HEK293 (cell line): Measurements from ENCODE around the gene SLC26A6.
A peak's percentile ranks its signal among the peaks of the same experiment; 100 is the strongest.

ENCODE experiments used
- CTCF ChIA-PET: fragments of 350-600 bp; formaldehyde crosslinking; extraction: SDS; loops from one replicate; lab custom pipeline; 2021; ENCODE audit warnings: antibody characterized with exemption; lab: Yijun Ruan, JAX
- POLR2A ChIA-PET: fragments of 300-600 bp; formaldehyde crosslinking; extraction: SDS; loops from one replicate; lab custom pipeline; 2020; ENCODE audit warnings: antibody characterized with exemption, inconsistent platforms; lab: Yijun Ruan, JAX
- H3K27ac ChIP-seq: fragments of 200-500 bp; sonication (Bioruptor generic); 2 replicates; pipeline ENCODE4 v1.5.1; 2014; ENCODE audit warnings: low read depth, low read length, control low read depth, inconsistent platforms; ENCODE audit errors: extremely low read depth
- H3K36me3 ChIP-seq, 2 experiments: fragments of 200-500 bp in 1 of 2; sonication (Bioruptor generic) in 1 of 2; 1 replicate in 1 of 2; 2 replicates in 1 of 2; pipeline ENCODE4 v1.5.1; 2014 to 2017; ENCODE audit warnings: inconsistent platforms in 2 of 2, low read length in 2 of 2; ENCODE audit not compliant: control insufficient read depth in 2 of 2, insufficient read depth in 1 of 2
- H3K4me1 ChIP-seq: fragments of 200-500 bp; sonication (Bioruptor generic); 2 replicates; pipeline ENCODE4 v1.5.1; 2014; ENCODE audit warnings: mild to moderate bottlenecking, low read length, inconsistent platforms; ENCODE audit not compliant: control insufficient read depth, insufficient read depth
- H3K4me3 ChIP-seq: 2 replicates; pipeline ENCODE4 v1.5.1; 2011; ENCODE audit warnings: low read depth, mild to moderate bottlenecking, control low read depth, low read length, moderate library complexity
- H3K9me3 ChIP-seq: fragments of 200-500 bp; sonication (Bioruptor generic); 2 replicates; pipeline ENCODE4 v1.5.1; 2014; ENCODE audit warnings: low read depth, low read length, inconsistent platforms; ENCODE audit not compliant: control insufficient read depth, insufficient read depth
- GLIS2 ChIP-seq: fragments of 450-650 bp; formaldehyde crosslinking; IDR thresholded peaks from 2 replicates; pipeline ENCODE4 v1.5.1; 2016; ENCODE audit warnings: missing biosample characterization, missing genetic modification characterization
- MEIS1 ChIP-seq: sonication (generic); formaldehyde crosslinking; IDR thresholded peaks from 2 replicates; pipeline ENCODE4 v1.8.1; 2022; ENCODE audit warnings: missing genetic modification reagents, mild to moderate bottlenecking, borderline replicate concordance
- ZBTB10 ChIP-seq: fragments of 450-650 bp; formaldehyde crosslinking; IDR thresholded peaks from 2 replicates; pipeline ENCODE4 v1.5.1; 2016; ENCODE audit warnings: missing biosample characterization, missing genetic modification characterization
- ZEB2 ChIP-seq: fragments of 450-650 bp; formaldehyde crosslinking; IDR thresholded peaks from 2 replicates; pipeline ENCODE4 v1.5.1; 2016; ENCODE audit warnings: missing biosample characterization, missing genetic modification characterization
- ZIC2 ChIP-seq: fragments of 450-650 bp; formaldehyde crosslinking; IDR thresholded peaks from 2 replicates; pipeline ENCODE4 v1.5.1; 2016; ENCODE audit warnings: missing biosample characterization, missing genetic modification characterization
- ZNF112 ChIP-seq: fragments of 450-650 bp; formaldehyde crosslinking; IDR thresholded peaks from 2 replicates; pipeline ENCODE4 v1.5.0; 2017; ENCODE audit warnings: missing biosample characterization, missing genetic modification characterization
- ZNF114 ChIP-seq: fragments of 450-650 bp; formaldehyde crosslinking; IDR thresholded peaks from 2 replicates; pipeline ENCODE4 v1.5.0; 2017; ENCODE audit warnings: missing biosample characterization, missing genetic modification characterization
- ZNF324 ChIP-seq: fragments of 450-650 bp; formaldehyde crosslinking; IDR thresholded peaks from 2 replicates; pipeline ENCODE4 v1.5.1; 2016; ENCODE audit warnings: missing biosample characterization, missing genetic modification characterization
- ZNF335 ChIP-seq: fragments of 450-650 bp; formaldehyde crosslinking; conservative IDR thresholded peaks from 2 replicates; pipeline ENCODE4 v1.5.1; 2016; ENCODE audit warnings: missing biosample characterization, missing genetic modification characterization
- ZNF600 ChIP-seq: fragments of 450-650 bp; formaldehyde crosslinking; IDR thresholded peaks from 2 replicates; pipeline ENCODE4 v1.5.1; 2016; ENCODE audit warnings: missing biosample characterization, missing genetic modification characterization
- ZNF624 ChIP-seq: fragments of 450-650 bp; formaldehyde crosslinking; IDR thresholded peaks from 2 replicates; pipeline ENCODE4 v1.5.1; 2017; ENCODE audit warnings: missing biosample characterization, missing genetic modification characterization
- ZNF791 ChIP-seq: fragments of 450-650 bp; formaldehyde crosslinking; IDR thresholded peaks from 2 replicates; pipeline ENCODE4 v1.5.1; 2016; ENCODE audit warnings: missing biosample characterization, missing genetic modification characterization

SLC26A6 gene

GRCh38 chr3:48600711-48601621 is 34.3 kb downstream of the SLC26A6 start:
- no peak overlapping the region for H3K27ac ChIP-seq
- TF ChIP-seq GLIS2 (tag by site-specific recombination) (0 out of 2 replicates have a peak, but pooled peaks have one; percentile 18), ZNF114 (no peak), ZNF600 (tag by site-specific recombination) (0 out of 2 replicates have a peak, but pooled peaks have one; percentile 10), ZEB2 (no peak)
- peaks cover 6 to 91% of the 10 kb centered on the region in 2 experiments; a peak in 2 of 3 replicates for H3K36me3 ChIP-seq
- H3K9me3 ChIP-seq = no peaks in the 10 kb centered on the region
- ChIA-PET POLR2A (interaction anchor here (1.0 kb wide), 1 partner anchor 23 kb away, joined by 5 read pairs; no protein-coding TSS in a partner anchor), CTCF (interaction anchor here (0.7 kb wide), 1 partner anchor 10 kb away, joined by 3 read pairs; no protein-coding TSS in a partner anchor)
- no peaks in the 10 kb centered on the region; the same call in 1 of the 2 replicates for H3K4me1 ChIP-seq
- H3K4me3 ChIP-seq = no peak overlapping the region

GRCh38 chr3:48599509-48600285 is 35.6 kb downstream of the SLC26A6 start:
- H3K9me3 ChIP-seq = no peaks in the 10 kb centered on the region
- peaks cover 6 to 79% of the 10 kb centered on the region in 2 experiments; a peak in 2 of 3 replicates for H3K36me3 ChIP-seq
- ChIA-PET CTCF (no interaction called here), POLR2A (interaction anchor here (1.8 kb wide), 1 partner anchor 36 kb away, joined by 5 read pairs; the partner anchor contains the start of gene SLC26A6)
- H3K27ac ChIP-seq = no peak overlapping the region
- no peak overlapping the region for H3K4me3 ChIP-seq
- peak; percentile 56 for TF ChIP-seq ZNF335 (tag by site-specific recombination)
- TF ChIP-seq MEIS1 (CRISPR knock-in tag) = no peak
- no peaks in the 10 kb centered on the region; the same call in 1 of the 2 replicates for H3K4me1 ChIP-seq

- POLR2A ChIA-PET = interaction anchor here (1.8 kb wide), 1 partner anchor 36 kb away, joined by 5 read pairs; the partner anchor contains the start of gene SLC26A6
- Histone ChIP-seq H3K4me3 (no peak overlapping the region), H3K27ac (peak overlapping the region; percentile 64), H3K9me3 (no peaks in the 10 kb centered on the region), H3K4me1 (no peaks in the 10 kb centered on the region; the same call in 1 of the 2 replicates), H3K36me3 (peaks cover 6 to 72% of the 10 kb centered on the region in 2 experiments; a peak in 2 of 3 replicates)
- CTCF ChIA-PET = no interaction called here
- no peak for TF ChIP-seq ZNF112
- no peak for TF ChIP-seq ZNF324 (tag by site-specific recombination)
- peak; percentile 88 for TF ChIP-seq ZNF600 (tag by site-specific recombination)
- TF ChIP-seq ZNF791 (tag by site-specific recombination) = no peak
- no peak for TF ChIP-seq ZIC2 (tag by site-specific recombination)
- TF ChIP-seq ZBTB10 (tag by site-specific recombination) = no peak
- no peak for TF ChIP-seq ZNF624
Observed at GRCh38 chr3:48599077-48599501, 36.2 kb downstream of the SLC26A6 start.
